GM18868 (cell line): Measurements from ENCODE around the gene PLCB2.

Source experiments
- ATAC-seq: cut with Tn5 transposase; IDR thresholded peaks from one replicate; pipeline ENCODE4 v1.9.1; 2021; ENCODE audit warnings: mild to moderate bottlenecking, moderate library complexity; ENCODE audit not compliant: unreplicated experiment

PLCB2 gene

GRCh38 chr15:40303576-40303975 lies 4.2 kb downstream of the PLCB2 start:
- no peak for ATAC-seq

DNA sequence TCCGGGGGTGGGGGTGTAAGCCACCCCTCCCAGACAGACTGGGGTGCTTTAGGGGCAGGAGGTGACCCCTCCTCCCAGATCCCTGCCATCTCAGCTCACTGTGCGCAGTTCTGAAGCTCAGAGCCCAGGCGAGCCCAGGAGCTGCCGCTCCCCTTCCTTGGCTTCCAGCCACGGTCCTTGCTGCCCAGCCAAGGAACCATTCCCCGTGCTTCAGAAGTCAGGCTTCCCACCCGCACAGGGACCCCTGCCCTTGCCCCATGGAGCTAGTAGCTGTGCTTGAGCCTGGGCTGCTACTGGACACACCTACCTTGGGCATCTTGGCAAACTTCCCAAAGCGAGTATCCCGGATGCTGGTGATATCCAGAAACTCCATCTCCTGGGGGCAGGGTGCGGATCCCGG lies 4.8 kb downstream of the PLCB2 start:
- no peak for ATAC-seq

GRCh38 chr15:40302288-40302886 lies 5.3 kb downstream of the PLCB2 start:
- no peak for ATAC-seq

- no peak for ATAC-seq
Observed at GRCh38 chr15:40301467-40302179, 6.1 kb downstream of the PLCB2 start.

GRCh38 chr15:40300771-40301170 lies 7.0 kb downstream of the PLCB2 start:
- no peak for ATAC-seq

DNA sequence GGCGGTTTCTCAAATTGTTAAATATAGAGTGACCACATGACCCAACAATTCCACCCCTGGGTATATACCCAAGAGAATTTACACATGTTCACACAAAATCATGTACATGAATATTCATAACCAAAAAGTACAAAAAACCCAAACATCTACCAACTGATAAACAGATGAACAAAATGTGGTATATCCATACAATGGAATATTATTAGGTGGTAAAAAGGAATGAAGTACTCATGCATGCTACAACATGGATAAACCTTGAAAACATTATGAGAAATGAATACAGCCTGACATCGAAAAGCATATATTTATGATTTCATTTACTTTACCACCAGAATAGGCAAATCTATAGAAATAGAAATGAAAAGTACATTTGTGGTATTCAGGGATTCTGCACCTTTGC lies 7.4 kb downstream of the PLCB2 start:
- no peak for ATAC-seq

DNA sequence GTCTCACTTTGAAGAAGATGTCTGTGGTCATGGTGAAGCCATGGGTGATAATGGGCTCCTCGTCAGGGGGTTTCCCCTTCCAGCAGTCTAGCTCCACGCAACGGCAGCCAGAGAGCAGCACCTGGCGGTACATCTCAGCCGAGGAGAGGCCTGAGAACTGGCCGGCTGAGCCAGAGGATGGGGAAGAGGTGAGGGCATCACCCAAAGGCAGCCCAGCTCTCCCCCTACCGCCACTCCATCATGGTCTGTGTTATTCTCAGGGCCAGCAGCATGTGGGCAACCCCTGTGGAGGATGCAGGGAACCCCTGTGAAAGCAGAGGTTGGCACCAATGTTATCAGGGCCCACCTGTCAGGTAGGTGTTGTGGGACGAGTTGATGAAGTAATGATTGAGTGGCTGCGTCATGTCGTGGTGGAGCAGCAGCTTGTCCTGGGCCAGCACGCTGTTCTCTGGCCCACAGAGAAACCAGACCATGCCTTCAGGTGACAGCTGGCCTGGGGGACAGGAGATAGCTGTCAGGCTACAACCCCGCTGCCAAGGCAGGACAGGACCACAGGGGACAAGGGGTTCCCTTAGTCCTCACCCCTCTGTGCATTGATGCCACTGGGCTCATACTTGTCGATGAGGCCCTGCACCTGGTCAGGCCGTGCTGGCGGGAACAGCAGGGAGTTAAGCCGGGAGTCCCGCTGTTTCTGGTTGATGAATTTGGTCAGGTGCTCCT lies 9.4 kb downstream of the PLCB2 start:
- no peak for ATAC-seq

GRCh38 chr15:40297356-40297755 lies 10.4 kb downstream of the PLCB2 start:
- ATAC-seq, result no peak

DNA sequence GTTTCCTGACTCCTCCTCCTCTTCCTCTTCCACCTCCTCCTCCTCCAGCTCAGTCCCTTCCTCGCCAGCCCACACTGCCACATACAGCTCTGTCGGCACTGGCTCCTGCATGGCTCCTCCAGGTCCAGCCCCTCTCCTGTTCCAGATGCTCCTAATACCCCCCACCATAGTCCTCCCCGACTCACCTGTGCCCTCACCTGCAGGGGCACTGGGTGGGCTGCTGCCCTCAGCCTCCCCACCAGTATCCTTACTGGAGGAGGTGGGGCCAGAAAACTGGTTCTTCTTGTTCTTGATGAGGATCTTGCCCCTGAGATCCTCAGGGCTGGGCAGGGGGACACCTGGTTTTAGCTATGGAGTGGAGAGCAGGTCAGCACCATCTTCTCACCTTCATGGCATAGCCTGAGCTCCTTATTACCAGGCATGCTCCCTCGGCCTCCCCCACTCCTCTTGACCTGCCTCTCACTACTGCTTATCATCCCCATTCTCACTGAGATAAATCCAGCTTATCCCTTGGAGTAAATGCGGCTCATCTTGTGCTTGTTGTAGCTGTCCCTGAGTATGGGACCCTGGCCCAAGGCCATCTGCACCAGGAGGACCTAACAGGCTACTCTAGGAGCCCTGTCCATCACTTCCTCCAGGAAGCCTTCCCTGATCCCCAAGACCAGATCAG lies 11.0 kb downstream of the PLCB2 start:
- ATAC-seq, result no peak

DNA sequence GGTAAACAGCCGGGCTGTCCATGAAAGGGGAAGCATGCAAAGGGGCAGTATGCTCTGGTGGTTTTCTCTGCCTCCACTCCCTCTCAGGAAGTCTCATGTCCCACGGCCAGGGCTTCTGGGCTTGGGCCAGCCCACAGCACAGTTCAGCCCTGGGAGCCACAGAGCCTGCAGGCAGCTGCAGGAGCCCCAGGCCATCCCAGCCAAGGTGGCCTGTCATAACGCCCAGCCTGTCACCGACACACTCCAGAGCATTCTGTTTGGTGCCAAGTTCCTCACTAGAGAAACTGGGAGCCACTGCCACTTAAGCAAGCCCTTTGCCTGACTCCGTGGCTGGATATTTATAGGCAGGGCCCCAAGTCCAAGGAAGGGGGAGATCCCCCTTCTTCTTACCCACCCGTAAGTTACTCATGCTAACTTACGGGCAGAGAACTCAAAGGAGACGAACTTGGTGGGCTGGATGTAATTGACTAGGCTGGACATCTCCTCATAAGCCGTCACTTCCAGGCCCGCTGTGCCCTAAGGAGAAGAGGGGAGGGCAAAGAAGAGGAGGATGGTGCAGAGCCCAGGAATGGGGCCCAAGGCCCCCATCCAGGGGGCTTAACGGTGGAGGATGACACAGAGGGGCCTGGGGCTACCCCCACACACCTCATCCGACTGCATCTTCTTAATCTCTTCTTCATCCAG lies 11.7 kb downstream of the PLCB2 start:
- no peak for ATAC-seq

- no peak for ATAC-seq
Observed at GRCh38 chr15:40295297-40295696, 12.4 kb downstream of the PLCB2 start.

- ATAC-seq, result no peak
Observed at GRCh38 chr15:40293905-40294895, 13.5 kb downstream of the PLCB2 start.

GRCh38 chr15:40293006-40293405 lies 14.7 kb downstream of the PLCB2 start:
- no peak for ATAC-seq

DNA sequence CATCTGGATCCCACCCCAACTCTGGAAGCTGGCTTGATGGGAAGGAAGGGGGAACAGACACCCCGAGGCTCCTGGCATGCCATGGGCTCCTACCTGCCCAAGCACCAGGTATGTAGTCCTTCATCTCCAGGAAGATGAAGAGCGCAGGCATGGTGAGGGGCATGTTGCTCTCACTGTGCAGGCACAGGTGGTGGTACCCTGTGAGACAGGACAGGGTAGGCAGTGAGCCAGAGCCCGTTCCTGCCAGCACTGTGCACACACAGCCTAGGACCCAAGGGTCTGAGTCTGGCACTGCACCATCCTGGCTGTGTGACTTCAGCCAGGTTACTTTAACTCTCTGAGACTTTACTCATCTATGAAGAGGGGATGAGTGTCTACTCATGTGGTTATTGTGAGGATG lies 15.5 kb downstream of the PLCB2 start:
- no peak for ATAC-seq

DNA sequence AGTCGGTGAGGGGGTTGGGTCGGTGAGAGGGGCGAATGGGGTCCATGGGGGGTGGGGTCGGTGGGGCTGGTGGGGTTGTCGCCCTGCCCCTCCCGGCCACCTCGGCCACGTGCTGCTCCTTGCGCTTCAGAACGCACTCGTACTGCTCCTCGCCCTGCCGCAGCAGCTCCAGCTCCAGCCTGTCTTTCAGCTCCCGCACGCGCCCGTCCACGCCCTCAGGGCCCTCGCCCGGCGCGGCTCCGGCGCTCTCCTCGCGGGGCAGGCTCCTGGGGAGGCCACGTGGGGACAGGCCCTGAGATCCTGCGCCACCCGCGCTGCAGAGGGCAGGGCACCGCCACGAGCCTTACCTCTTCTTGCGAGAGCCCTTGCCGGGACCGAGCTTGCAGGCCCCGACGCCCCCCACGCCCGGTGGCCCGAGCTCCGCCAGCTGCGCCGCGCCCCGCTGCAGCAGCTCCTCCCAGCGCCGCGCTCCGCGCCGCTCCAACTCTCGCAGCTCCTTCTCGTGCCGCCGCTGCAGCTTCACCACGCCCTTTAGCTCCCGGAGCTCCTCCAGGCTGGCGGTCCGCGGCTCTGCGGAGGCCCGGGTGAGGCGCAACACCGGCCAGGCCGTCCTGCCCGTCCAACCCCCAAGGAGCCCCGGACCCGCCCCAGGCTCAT lies 16.7 kb downstream of the PLCB2 start:
- no peak for ATAC-seq

GRCh38 chr15:40290545-40290917 lies 17.2 kb downstream of the PLCB2 start:
- ATAC-seq, result no peak

DNA sequence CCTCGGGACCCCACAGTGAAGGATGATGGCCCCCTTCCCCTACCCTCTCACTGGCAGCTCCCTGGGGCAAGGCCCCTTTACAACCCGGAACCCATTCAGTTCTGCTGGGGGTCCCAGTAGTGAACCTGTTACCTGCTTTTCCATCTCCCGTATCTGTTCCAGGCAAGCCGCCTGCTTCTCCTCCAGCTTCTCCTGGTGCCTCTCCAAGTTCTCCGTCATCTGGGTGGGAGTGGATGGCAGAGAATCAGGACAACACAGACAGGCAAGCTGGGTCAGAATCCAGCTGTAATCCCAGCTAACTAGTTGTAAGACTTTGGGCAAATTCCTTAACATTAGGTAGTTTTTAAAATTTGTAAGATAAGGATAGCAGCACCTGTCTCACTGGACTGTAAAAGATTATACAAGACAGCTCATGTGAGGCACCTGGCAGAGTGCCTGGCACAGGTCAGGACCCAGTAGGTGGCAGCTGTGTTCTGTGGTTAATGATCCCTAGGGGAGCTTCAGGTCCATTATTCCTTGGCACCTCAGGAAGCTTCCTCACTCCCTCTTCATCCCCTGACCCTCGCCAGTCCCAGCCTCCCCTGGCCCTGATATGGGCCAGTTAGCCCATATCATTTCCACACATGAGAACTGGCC lies 18.5 kb downstream of the PLCB2 start:
- ATAC-seq, result no peak

GRCh38 chr15:40287968-40288367 lies 19.8 kb downstream of the PLCB2 start:
- no peak for ATAC-seq

GRCh38 chr15:40287505-40287904 lies 20.2 kb downstream of the PLCB2 start:
- no peak for ATAC-seq
